Stimulated activated CD8-positive, alpha-beta memory T cell treated with anti-CD3 and anti-CD28 coated beads, Interleukin-7, amount 100 ng/mL, for 1 hour (primary cell): ENCODE results near the gene VWA8.
"Not testable (repeated sequence)": the region's sequence is repeated elsewhere in the genome, so short reads cannot be mapped to it uniquely, and the experiment has no call there.

ENCODE experiments used
- DNase-seq, 2 donors: peaks; one replicate each; pipeline ENCODE4 v3.0.0-alpha.2; 2020; ENCODE audit warnings: low read depth in 2 of 2

VWA8 gene

DNA sequence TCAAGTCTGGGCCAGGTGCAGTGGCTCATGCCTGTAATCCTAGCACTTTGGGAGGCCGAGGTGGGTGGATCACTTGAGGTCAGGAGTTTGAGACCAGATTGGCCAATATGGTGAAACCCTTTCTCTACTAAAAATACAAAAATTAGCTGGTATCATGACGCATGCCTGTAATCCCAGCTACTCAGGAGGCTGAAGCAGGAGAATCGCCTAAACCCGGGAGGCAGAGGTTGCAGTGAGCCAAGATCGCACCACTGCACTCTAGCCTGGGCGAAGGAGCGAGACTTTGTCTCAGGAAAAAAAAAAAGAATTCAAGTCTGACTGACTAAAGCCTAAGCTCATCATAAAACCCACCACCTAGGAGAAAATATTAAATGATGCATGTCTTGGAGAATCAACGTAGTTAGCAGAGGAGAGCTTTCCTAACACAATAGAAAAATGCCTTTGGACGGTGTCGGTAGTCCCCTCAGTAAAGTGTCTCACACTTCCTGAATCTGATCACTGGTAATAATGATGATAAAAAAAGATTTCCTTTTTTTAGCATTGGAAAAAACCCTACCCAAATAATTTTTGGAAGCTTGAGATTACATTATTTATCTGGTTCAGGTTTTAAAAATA lies 313.1 kb downstream of the VWA8 start:
- not testable (repeated sequence) for DNase-seq

GRCh38 chr13:41645331-41645730 lies 315.6 kb downstream of the VWA8 start:
- no peak for DNase-seq

DNA sequence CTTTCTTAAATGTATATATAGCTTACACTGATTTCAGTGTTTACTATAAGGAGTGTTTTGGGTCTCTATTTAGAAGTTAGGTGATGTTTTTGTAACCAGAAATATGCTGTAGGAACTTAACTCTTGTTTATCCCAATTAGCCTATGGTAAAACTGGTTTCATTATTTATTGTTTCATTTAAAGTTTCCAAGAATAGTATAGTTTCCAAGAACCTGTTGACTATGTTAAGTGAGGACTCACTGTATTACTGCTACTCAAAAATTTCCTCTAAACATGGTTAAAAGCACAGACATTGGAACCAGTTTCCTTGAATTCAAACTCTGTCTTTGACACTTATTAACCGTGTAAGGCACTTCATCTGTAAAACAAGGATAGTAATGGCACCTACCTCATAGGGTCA lies 316.2 kb downstream of the VWA8 start:
- no peak for DNase-seq

DNA sequence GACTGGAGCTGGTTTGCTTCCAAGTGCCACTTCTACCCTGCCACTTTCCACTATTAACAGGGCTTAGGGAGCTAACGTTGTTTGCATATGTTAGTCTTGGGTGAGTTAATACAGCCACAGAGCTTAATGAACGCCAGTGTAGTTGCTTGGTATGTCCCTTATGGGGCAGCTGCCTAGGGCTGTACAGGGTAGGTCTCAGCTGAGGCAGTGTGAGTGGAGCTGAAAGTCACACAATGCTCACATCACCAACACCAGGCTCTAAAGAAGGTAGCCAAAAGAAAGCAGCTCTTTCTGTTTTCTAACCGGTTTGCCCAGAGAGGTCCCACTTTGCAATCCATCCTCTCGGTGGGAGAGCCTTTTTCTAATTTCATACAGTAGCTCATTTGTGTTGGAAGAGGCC lies 317.4 kb downstream of the VWA8 start:
- DNase-seq: no peak

- no peak for DNase-seq
These were observed 318.9 kb downstream of the VWA8 start for GRCh38 chr13:41641961-41642360.

DNA sequence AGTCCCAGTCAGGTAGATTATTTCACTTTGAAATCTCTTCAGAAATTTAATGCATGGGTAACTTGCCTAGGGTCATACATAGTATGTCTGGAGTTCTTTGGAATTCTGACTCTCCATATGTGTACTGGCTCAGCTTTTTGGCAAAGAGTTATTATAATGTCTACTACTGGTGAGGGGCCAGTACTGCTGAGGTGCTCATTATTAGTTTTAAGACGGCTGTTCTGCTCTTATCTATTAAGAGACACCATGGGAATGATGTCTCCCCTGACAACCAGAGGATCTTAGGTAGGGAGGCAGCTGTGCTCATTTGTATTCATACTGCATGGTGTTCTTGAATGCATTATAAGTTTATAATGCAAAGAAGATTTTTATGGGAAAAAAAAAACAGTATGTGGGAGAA lies 319.5 kb downstream of the VWA8 start:
- DNase-seq: no peak

GRCh38 chr13:41639955-41640780 lies 320.7 kb downstream of the VWA8 start:
- DNase-seq: no peak

GRCh38 chr13:41639237-41639904 lies 321.5 kb downstream of the VWA8 start:
- DNase-seq: no peak

GRCh38 chr13:41637586-41637985 lies 323.3 kb downstream of the VWA8 start:
- no peak for DNase-seq

DNA sequence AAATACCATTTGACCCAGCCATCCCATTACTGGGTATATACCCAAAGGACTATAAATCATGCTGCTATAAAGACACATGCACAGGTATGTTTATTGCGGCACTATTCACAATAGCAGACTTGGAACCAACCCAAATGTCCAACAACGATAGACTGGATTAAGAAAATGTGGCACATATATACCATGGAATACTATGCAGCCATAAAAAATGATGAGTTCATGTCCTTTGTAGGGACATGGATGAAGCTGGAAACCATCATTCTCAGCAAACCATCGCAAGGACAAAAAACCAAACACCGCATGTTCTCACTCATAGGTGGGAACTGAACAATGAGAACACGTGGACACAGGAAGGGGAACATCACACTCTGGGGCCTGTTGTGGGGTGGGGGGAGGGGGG lies 323.9 kb downstream of the VWA8 start:
- not testable (repeated sequence) for DNase-seq

DNA sequence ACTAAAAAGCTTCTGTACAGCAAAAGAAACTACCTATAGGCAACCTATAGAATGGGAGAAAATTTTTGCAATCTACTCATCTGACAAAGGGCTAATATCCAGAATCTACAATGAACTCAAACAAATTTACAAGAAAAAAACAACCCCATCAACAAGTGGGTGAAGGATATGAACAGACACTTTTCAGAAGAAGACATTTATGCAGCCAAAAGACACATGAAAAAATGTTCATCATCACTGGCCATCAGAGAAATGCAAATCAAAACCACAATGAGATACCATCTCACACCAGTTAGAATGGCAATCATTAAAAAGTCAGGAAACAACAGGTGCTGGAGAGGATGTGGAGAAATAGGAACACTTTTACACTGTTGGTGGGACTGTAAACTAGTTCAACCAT lies 324.3 kb downstream of the VWA8 start:
- DNase-seq: not testable (repeated sequence)

DNA sequence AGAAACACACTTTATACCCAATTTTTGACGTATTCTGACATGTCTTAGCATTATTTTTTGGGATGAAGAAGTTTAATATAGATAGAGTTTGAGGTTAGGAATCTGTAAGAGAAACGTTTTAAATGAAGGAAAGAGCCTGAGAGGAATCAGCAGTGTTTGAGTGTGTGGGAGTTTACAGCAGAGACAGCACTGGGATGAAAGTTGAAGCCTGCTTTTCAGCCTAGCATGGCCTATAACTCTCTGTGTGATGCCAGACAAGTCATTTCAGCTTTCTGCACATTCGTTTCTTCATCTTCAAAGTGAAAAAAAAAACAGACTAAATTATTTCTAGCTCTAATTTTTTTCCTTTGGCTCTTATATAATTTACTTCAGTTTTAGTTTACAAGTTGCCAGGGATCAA lies 326.5 kb downstream of the VWA8 start:
- no peak for DNase-seq

GRCh38 chr13:41633776-41634175 lies 327.1 kb downstream of the VWA8 start:
- DNase-seq: no peak

- DNase-seq: no peak
These were observed 329.5 kb downstream of the VWA8 start for GRCh38 chr13:41631296-41631965.

DNA sequence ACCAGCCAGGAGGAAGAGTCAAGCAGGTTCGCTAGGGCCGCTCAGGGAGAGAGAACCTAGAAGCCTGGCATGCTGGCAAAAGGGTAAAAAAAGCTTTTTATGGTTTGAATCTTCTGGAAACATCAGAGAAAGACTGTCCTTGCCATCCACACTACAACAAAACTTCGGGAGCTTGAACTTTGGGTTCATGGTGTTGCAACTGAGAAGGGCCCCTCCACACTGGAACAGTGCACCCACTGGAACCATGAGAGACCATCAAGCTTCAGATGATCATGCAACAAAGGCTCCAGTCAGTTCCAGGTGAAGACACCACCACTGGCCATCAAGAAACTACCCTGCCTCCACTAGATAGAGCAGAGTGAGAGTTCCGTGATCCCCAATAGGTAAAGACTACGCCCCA lies 333.5 kb downstream of the VWA8 start:
- DNase-seq: no peak

DNA sequence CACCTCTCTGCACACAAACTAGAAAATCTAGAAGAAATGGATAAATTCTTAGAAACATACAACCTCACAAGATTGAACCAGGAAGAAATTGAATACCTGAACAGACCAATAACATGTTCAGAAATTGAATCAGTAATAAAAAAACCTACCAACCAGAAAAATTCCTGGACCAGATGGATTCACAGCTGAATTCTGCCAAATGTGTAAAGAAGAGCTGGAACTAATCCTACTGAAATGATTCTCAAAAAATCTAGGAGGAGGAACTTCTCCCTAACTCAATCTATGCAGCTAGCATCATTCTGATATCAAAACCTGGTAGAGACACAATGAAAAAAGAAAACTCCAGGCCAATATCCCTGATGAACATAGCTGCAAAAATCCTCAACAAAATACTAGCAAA lies 336.9 kb downstream of the VWA8 start:
- DNase-seq: no peak

DNA sequence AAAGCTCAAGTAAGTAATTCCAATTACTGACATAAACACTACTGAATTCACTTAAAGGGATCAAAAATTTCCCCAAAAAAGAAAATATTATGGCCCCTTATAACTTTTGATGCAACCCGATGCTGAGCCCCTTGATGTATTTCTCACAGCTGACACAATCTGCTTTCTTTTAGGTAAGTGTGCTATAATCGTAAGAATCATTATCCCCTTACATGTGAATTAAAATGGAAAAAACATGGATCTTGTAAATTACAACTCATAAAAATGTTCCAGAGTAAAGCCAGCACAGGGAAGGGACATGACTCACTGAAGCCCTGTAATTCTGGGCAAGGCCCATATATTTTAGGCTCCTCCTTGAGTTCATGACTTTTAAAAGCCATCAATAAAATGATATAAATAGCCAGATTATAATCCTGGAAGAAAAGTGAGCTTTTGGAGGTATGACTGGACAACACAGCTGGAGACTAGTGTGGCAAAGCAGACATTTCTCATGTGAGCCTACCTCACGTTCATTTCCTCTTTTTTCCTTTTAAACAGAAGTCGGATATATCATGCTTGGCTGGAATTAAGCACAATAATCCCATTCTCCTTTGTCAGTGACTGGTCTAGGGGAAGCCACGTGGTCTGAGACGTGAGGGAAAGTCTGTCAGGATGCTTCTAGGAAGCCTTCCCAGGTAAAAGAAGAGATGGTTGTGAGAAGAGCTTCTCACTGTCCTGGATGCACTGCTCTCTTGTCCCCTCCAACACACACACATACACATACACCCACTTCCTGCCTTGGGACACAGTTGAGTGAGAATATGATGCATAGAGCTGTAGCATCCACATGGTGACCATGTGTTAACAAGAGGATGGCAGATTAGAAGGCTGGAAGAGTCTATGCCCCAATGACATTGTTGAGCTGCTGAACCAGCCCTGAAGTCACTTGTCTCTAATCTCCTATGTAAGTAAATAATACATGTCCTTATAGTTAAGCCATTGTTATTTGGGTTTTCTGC lies 338.2 kb downstream of the VWA8 start:
- no peak for DNase-seq

GRCh38 chr13:41621716-41622431 lies 339.0 kb downstream of the VWA8 start:
- DNase-seq: no peak

- DNase-seq: not testable (repeated sequence)
These were observed 343.3 kb downstream of the VWA8 start for GRCh38 chr13:41617633-41618032.

DNA sequence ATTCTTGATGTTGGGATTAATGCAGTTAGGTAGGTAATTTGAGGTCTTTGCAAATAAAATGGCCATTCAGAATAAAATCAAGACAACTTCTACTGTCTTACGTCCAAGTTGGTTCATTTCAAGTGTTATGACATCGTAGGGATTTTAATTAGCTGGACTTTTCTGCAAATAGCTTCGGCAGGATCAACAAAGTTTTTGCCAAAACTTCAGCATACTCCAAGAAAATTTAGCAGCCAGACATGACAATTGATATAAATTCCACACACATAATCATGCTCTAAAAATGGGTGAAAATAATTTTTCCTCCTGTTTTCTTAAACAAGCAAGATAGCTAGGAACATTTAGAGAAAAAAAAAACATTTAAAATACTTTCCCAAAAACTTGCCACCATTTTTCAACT lies 344.8 kb downstream of the VWA8 start:
- no peak for DNase-seq

DNA sequence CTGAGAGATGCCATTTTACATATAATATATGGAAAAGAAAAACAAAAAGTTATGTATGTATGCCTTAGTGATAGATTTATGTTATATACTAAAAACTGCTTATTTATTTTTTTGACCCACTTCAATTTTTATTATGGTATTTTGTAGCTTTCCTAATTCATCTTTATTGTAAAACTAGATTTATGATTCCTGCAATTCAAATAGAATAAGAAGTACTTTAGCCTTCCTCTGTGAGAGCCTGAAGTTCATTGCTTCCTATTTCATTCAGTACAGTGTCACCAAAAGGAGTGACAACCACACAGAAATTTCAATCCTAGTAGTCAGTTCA lies 345.4 kb downstream of the VWA8 start:
- no peak for DNase-seq
